ENCODE measurements around the gene KRTAP9-6. TPM values are rescaled to one million over a fixed set of nuclear protein-coding genes. Genes with fewer than 3 reads are reported as not detected.

The KRTAP9-6 gene
- total RNA-seq, 4 donors from 2014 or later, result not detected

- TF ChIP-seq, protein P1, sequence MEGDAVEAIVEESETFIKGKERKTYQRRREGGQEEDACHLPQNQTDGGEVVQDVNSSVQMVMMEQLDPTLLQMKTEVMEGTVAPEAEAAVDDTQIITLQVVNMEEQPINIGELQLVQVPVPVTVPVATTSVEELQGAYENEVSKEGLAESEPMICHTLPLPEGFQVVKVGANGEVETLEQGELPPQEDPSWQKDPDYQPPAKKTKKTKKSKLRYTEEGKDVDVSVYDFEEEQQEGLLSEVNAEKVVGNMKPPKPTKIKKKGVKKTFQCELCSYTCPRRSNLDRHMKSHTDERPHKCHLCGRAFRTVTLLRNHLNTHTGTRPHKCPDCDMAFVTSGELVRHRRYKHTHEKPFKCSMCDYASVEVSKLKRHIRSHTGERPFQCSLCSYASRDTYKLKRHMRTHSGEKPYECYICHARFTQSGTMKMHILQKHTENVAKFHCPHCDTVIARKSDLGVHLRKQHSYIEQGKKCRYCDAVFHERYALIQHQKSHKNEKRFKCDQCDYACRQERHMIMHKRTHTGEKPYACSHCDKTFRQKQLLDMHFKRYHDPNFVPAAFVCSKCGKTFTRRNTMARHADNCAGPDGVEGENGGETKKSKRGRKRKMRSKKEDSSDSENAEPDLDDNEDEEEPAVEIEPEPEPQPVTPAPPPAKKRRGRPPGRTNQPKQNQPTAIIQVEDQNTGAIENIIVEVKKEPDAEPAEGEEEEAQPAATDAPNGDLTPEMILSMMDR (IDR thresholded peaks at IDR 0.05; ENCODE audit: low read depth), result no peak
Measured at GRCh38 chr17:41311111-41311510, 45.9 kb downstream of the KRTAP9-6 start.

DNA sequence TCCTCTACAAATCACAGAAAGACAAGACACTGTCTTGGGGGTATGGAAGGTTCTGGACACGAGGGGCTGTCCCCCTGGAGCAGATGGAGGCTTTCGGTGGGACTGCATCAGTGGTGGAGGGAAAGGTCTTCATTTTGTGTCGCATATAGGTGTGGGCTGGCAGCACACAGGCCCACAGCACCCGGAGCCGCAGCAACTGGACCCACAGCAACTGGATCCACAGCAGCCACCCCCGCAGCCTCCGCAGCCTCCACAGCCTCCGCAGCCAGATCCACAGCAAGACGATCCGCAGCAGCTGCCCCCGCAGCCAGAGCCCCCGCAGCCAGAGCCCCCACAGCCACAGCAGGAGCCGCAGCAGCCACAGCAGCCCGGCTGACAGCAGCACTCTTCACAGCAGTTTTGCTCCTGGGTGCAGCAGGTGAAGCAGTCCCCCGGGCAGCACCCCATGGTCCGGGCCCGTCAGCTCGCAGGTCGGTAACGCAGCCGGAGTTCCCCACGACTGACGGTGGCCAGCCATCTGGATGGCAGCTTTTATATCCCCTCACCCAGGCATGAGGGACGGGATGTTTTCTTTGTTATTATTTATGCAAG, 50.1 kb downstream of the KRTAP9-6 start, which contains the start of gene KRTAP17-1:
TSS of gene KRTAP17-1 (minus strand) at position 507 of the 591 bp plus-strand sequence. CDS start at position 447, 60 bp downstream.
- TF ChIP-seq, protein P1 (IDR thresholded peaks at IDR 0.05; ENCODE audit: low read depth), result no peak

Small RNA genes lying within 50 kb of the gene (small RNA-seq; reads per million reads assigned to genes)
- not detected for gene KRTAP9-10P

Other genes starting within 250 kb of the KRTAP9-6 start
- not detected for gene KRTAP1-5, start 238.2 kb upstream of the KRTAP9-6 start, total RNA-seq
- gene KRTAP1-4, start 235.2 kb upstream of the KRTAP9-6 start, total RNA-seq, result not detected
- gene KRTAP1-3, start 230.5 kb upstream of the KRTAP9-6 start, total RNA-seq, result not detected
- not detected for gene KRTAP1-1, start 223.9 kb upstream of the KRTAP9-6 start, total RNA-seq
- not detected for gene KRTAP2-1, start 218.1 kb upstream of the KRTAP9-6 start, total RNA-seq
- gene KRTAP2-2, start 210.1 kb upstream of the KRTAP9-6 start, total RNA-seq, result not detected
- not detected for gene KRTAP2-3, start 205.3 kb upstream of the KRTAP9-6 start, total RNA-seq
- not detected for gene KRTAP2-4, start 199.5 kb upstream of the KRTAP9-6 start, total RNA-seq
- not detected for gene KRTAP4-7, start 181.2 kb upstream of the KRTAP9-6 start, total RNA-seq
- not detected for gene KRTAP4-8, start 167.2 kb upstream of the KRTAP9-6 start, total RNA-seq
- not detected for gene KRTAP4-16, start 163.2 kb upstream of the KRTAP9-6 start, total RNA-seq
- not detected for gene KRTAP4-9, start 160.0 kb upstream of the KRTAP9-6 start, total RNA-seq
- gene KRTAP4-11, start 147.0 kb upstream of the KRTAP9-6 start, total RNA-seq, result not detected
- not detected for gene KRTAP4-12, start 141.2 kb upstream of the KRTAP9-6 start, total RNA-seq
- not detected for gene KRTAP4-6, start 124.8 kb upstream of the KRTAP9-6 start, total RNA-seq
- gene KRTAP4-5, start 115.6 kb upstream of the KRTAP9-6 start, total RNA-seq, result not detected
- gene KRTAP4-4, start 104.6 kb upstream of the KRTAP9-6 start, total RNA-seq, result not detected
- gene KRTAP4-3, start 97.2 kb upstream of the KRTAP9-6 start, total RNA-seq, result not detected
- gene KRTAP4-2, start 87.2 kb upstream of the KRTAP9-6 start, total RNA-seq, result not detected
- not detected for gene KRTAP4-1, start 80.5 kb upstream of the KRTAP9-6 start, total RNA-seq
- not detected for gene KRTAP9-1, start 75.5 kb upstream of the KRTAP9-6 start, total RNA-seq
- gene KRTAP9-2, start 38.7 kb upstream of the KRTAP9-6 start, total RNA-seq, result not detected
- not detected for gene KRTAP9-3, start 32.9 kb upstream of the KRTAP9-6 start, total RNA-seq
- gene KRTAP9-8, start 27.4 kb upstream of the KRTAP9-6 start, total RNA-seq, result not detected
- gene KRTAP9-4, start 15.7 kb upstream of the KRTAP9-6 start, total RNA-seq, result not detected
- not detected for gene KRTAP9-9, start 10.0 kb upstream of the KRTAP9-6 start, total RNA-seq
- not detected for gene KRTAP9-7, start 10.3 kb downstream of the KRTAP9-6 start, total RNA-seq
- not detected for gene KRTAP29-1, start 37.5 kb downstream of the KRTAP9-6 start, total RNA-seq
- gene KRTAP16-1, start 43.9 kb downstream of the KRTAP9-6 start, total RNA-seq, result not detected
- gene KRTAP17-1, start 50.3 kb downstream of the KRTAP9-6 start, total RNA-seq, result not detected
- gene KRT33A, start 85.5 kb downstream of the KRTAP9-6 start, total RNA-seq, result not detected
- not detected for gene KRT33B, start 104.4 kb downstream of the KRTAP9-6 start, total RNA-seq
- not detected for gene KRT34, start 116.9 kb downstream of the KRTAP9-6 start, total RNA-seq
- gene KRT31, start 132.2 kb downstream of the KRTAP9-6 start, total RNA-seq, result not detected
- not detected for gene KRT37, start 159.2 kb downstream of the KRTAP9-6 start, total RNA-seq
- not detected for gene KRT38, start 175.6 kb downstream of the KRTAP9-6 start, total RNA-seq
- gene KRT32, start 202.0 kb downstream of the KRTAP9-6 start, total RNA-seq, result not detected
- not detected for gene KRT35, start 215.8 kb downstream of the KRTAP9-6 start, total RNA-seq
- not detected for gene KRT36, start 224.5 kb downstream of the KRTAP9-6 start, total RNA-seq
- gene KRT13, start 240.2 kb downstream of the KRTAP9-6 start, total RNA-seq, result not detected

Measured in subcutaneous adipose tissue (tissue), 4 donors.